ENCODE measurements around the gene SHC3. TPM values are rescaled to one million over a fixed set of nuclear protein-coding genes. Genes with fewer than 3 reads are reported as not detected.

The SHC3 gene
- total and polyA plus RNA-seq, 2 donors (not counting 3 experiments of a cell fraction or from before 2014, with no cell fraction given) = 1.0 to 2.0 TPM

DNA sequence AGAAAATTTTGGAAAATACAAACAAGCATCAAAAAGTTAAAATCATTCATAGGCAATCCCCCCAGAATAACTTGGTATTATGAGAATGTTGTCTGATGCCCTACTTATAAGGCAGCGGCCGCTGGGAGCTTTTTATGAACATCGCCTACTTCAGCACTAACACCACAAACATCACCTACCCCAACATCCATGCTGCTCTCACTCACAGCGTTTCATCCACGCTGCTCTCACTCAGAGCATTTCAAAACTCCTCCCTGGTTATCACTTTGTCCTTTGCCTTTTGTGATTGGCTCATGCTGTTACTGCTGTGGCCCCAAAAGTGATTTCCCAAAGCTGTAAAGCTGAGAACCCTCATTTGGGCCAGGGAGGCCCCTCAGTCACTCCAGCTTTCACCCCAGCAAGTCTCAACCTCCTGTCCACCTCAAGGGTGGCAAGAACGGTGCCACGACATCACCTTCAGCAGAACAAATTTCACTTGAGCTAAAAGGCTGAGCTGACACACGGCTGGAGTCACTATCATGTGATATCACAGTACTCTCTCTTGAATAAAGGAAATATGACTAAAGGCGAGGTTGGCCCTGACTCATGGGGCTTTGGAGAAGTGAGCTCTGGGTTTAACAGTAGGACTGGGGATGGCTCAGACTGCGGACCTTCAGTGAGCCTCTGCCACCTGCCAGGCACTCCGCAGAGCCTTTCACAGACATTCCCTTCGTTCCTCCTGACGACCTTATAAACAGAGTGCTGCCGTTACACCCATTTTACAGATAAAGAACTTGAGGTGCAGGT lies 25.2 kb downstream of the SHC3 start:
- Histone ChIP-seq H2AFZ (ENCODE audit: low read depth, low read length) (peak overlapping the region; percentile 60), H3K4me1 (ENCODE audit: control insufficient read depth, extremely low read depth, insufficient read depth, low read length) (peaks cover 24% of the 10 kb centered on the region), H3K9me1 (replicated peaks; ENCODE audit: control insufficient read depth, extremely low read depth, insufficient read depth, low read length) (no peaks in the 10 kb centered on the region), H3K9ac (replicated peaks; ENCODE audit: extremely low read depth, insufficient read depth, low read length) (peak overlapping the region; percentile 45), H4K20me1 (replicated peaks; ENCODE audit: control insufficient read depth, extremely low read depth, insufficient read depth, low read length) (no peaks in the 10 kb centered on the region), H3K27ac (ENCODE audit: insufficient read depth, low read depth, low read length) (peak overlapping the region; percentile 96), H3K9me3 (replicated peaks; ENCODE audit: control insufficient read depth, insufficient read depth, low read length) (no peaks in the 10 kb centered on the region), H3K4me3 (replicated peaks in 1 of 3; ENCODE audit: insufficient read depth in 1 of 3, low read depth in 1 of 3, low read length in 3 of 3) (no peak overlapping the region), H3K4me2 (ENCODE audit: insufficient read depth, low read length) (peak overlapping the region; percentile 77), H3K79me2 (ENCODE audit: control insufficient read depth, insufficient read depth, low read length) (no peaks in the 10 kb centered on the region), H3K27me3 (ENCODE audit: control insufficient read depth in 2 of 2, insufficient read depth in 2 of 2, low read length in 2 of 2) (no peaks in the 10 kb centered on the region), H3K36me3 (ENCODE audit: control insufficient read depth in 2 of 2, extremely low read depth in 1 of 2, insufficient read depth in 2 of 2, low read length in 2 of 2) (no peaks in the 10 kb centered on the region)
- DNase-seq (ENCODE audit: low read depth, low spot score) (peak; percentile 85), FAIRE-seq (peak; percentile 98)
- intact Hi-C loops (cut with micrococcal nuclease) (loop anchor here (1.0 to 10.0 kb wide), 5 partner anchors 27 to 1076 kb away; partner anchors contain the start of gene CKS2), dilution Hi-C loops (cut with MboI; ENCODE audit: extremely low pct_ligation_motif_present, low sequenced_read_pairs) (no loop called here)
- TF ChIP-seq FOS (IDR thresholded peaks at IDR 0.05; ENCODE audit: borderline replicate concordance, insufficient read depth, low read length) (peak; percentile 94), GATA2 (IDR thresholded peaks at IDR 0.05; ENCODE audit: insufficient read depth, insufficient read length, low read depth, low read length) (peak; percentile 40), JUN (IDR thresholded peaks at IDR 0.05; ENCODE audit: borderline replicate concordance, insufficient read depth, insufficient read length, low read depth) (peak; percentile 62), EZH2 (IDR thresholded peaks at IDR 0.05; ENCODE audit: borderline replicate concordance, low read depth, low read length, severe bottlenecking) (no peak), POLR2AphosphoS5 (IDR thresholded peaks at IDR 0.05; ENCODE audit: insufficient read depth, low read depth, low read length) (peak; percentile 46), POLR2A (IDR thresholded peaks at IDR 0.05; ENCODE audit: low read depth, low read length) (no peak)
- POLR2A ChIA-PET = interaction anchor here (0.7 to 1.9 kb wide), 4 partner anchors 15 to 1174 kb away, joined by 3 to 7 read pairs (median 4); no protein-coding TSS in a partner anchor
- no TSS peak for BruUV-seq (replicated peaks)
- CTCF ChIA-PET = interaction anchor here (0.7 to 2.6 kb wide), 5 partner anchors 15 to 395 kb away, joined by 3 to 17 read pairs (median 4); no protein-coding TSS in a partner anchor

- H3K79me2 ChIP-seq (ENCODE audit: control insufficient read depth, insufficient read depth, low read length) = no peaks in the 10 kb centered on the region
- H3K27ac ChIP-seq (ENCODE audit: insufficient read depth, low read depth, low read length) = no peak overlapping the region
- H2AFZ ChIP-seq (ENCODE audit: low read depth, low read length) = no peak overlapping the region
- TF ChIP-seq POLR2A (IDR thresholded peaks at IDR 0.05; ENCODE audit: low read depth, low read length) (no peak), EZH2 (IDR thresholded peaks at IDR 0.05; ENCODE audit: borderline replicate concordance, low read depth, low read length, severe bottlenecking) (no peak), POLR2AphosphoS5 (IDR thresholded peaks at IDR 0.05; ENCODE audit: insufficient read depth, low read depth, low read length) (no peak), FOS (IDR thresholded peaks at IDR 0.05; ENCODE audit: borderline replicate concordance, insufficient read depth, low read length) (no peak), JUN (IDR thresholded peaks at IDR 0.05; ENCODE audit: borderline replicate concordance, insufficient read depth, insufficient read length, low read depth) (no peak)
- intact Hi-C loops (cut with micrococcal nuclease) = loop anchor here (5.0 to 10.0 kb wide), 3 partner anchors 372 to 1072 kb away; no protein-coding TSS in a partner anchor
- no peak for DNase-seq (ENCODE audit: low read depth, low spot score)
- no TSS peak for BruUV-seq (replicated peaks)
- dilution Hi-C loops (cut with MboI; ENCODE audit: extremely low pct_ligation_motif_present, low sequenced_read_pairs) = no loop called here
- H3K4me2 ChIP-seq (ENCODE audit: insufficient read depth, low read length) = no peak overlapping the region
- H3K4me3 ChIP-seq (replicated peaks in 1 of 3; ENCODE audit: insufficient read depth in 1 of 3, low read depth in 1 of 3, low read length in 3 of 3) = no peak overlapping the region
- no peaks in the 10 kb centered on the region for H3K36me3 ChIP-seq (ENCODE audit: control insufficient read depth in 2 of 2, extremely low read depth in 1 of 2, insufficient read depth in 2 of 2, low read length in 2 of 2)
- ChIA-PET CTCF (no interaction called here), POLR2A (no interaction called here)
- H3K9me1 ChIP-seq (replicated peaks; ENCODE audit: control insufficient read depth, extremely low read depth, insufficient read depth, low read length) = no peaks in the 10 kb centered on the region
- no peaks in the 10 kb centered on the region for H3K27me3 ChIP-seq (ENCODE audit: control insufficient read depth in 2 of 2, insufficient read depth in 2 of 2, low read length in 2 of 2)
- no peak for FAIRE-seq
- no peak overlapping the region for H3K9ac ChIP-seq (replicated peaks; ENCODE audit: extremely low read depth, insufficient read depth, low read length)
- no peaks in the 10 kb centered on the region for H4K20me1 ChIP-seq (replicated peaks; ENCODE audit: control insufficient read depth, extremely low read depth, insufficient read depth, low read length)
- peaks cover 15% of the 10 kb centered on the region for H3K4me1 ChIP-seq (ENCODE audit: control insufficient read depth, extremely low read depth, insufficient read depth, low read length)
- H3K9me3 ChIP-seq (replicated peaks; ENCODE audit: control insufficient read depth, insufficient read depth, low read length) = no peaks in the 10 kb centered on the region
Observed at GRCh38 chr9:89149726-89150125, 28.9 kb downstream of the SHC3 start.
